Measurements from ENCODE around the gene SLC9A9. TPM values are rescaled to one million over a fixed set of nuclear protein-coding genes. Genes with fewer than 3 reads are reported as not detected.

SLC9A9 gene
- total RNA-seq, 1 donor from 2014 or later: 4.9 TPM

GRCh38 chr3:143755978-143756377 is 92.3 kb downstream of the SLC9A9 start:
- peaks cover 2% of the 10 kb centered on the region for H3K4me1 ChIP-seq
- no peaks in the 10 kb centered on the region for H3K36me3 ChIP-seq
- DNase-seq: no peak
- H3K27ac ChIP-seq (replicated peaks): no peak overlapping the region
- no peak overlapping the region for H3K4me3 ChIP-seq
- intact Hi-C loops (cut with micrococcal nuclease): no loop called here
- TF ChIP-seq CTCF (IDR thresholded peaks at IDR 0.05; ENCODE audit: borderline replicate concordance): no peak
- no peaks in the 10 kb centered on the region for H3K27me3 ChIP-seq (ENCODE audit: low read depth)
- H3K9me3 ChIP-seq (replicated peaks): peaks cover 3% of the 10 kb centered on the region

- intact Hi-C loops (cut with micrococcal nuclease): no loop called here
- Histone ChIP-seq H3K4me1 (peaks cover 2% of the 10 kb centered on the region), H3K27me3 (ENCODE audit: low read depth) (no peaks in the 10 kb centered on the region), H3K36me3 (no peaks in the 10 kb centered on the region), H3K4me3 (no peak overlapping the region), H3K9me3 (replicated peaks) (no peaks in the 10 kb centered on the region), H3K27ac (replicated peaks) (no peak overlapping the region)
- DNase-seq: no peak
- no peak for TF ChIP-seq CTCF (IDR thresholded peaks at IDR 0.05; ENCODE audit: borderline replicate concordance)
These were observed 94.2 kb downstream of the SLC9A9 start for GRCh38 chr3:143754090-143754489.

- TF ChIP-seq CTCF (IDR thresholded peaks at IDR 0.05; ENCODE audit: borderline replicate concordance): no peak
- H3K27me3 ChIP-seq (ENCODE audit: low read depth): no peaks in the 10 kb centered on the region
- no peak overlapping the region for H3K27ac ChIP-seq (replicated peaks)
- intact Hi-C loops (cut with micrococcal nuclease): no loop called here
- H3K4me3 ChIP-seq: no peak overlapping the region
- H3K4me1 ChIP-seq: peaks cover 2% of the 10 kb centered on the region
- H3K36me3 ChIP-seq: no peaks in the 10 kb centered on the region
- DNase-seq: no peak
- no peaks in the 10 kb centered on the region for H3K9me3 ChIP-seq (replicated peaks)
These were observed 94.8 kb downstream of the SLC9A9 start for GRCh38 chr3:143753456-143753855.

DNA sequence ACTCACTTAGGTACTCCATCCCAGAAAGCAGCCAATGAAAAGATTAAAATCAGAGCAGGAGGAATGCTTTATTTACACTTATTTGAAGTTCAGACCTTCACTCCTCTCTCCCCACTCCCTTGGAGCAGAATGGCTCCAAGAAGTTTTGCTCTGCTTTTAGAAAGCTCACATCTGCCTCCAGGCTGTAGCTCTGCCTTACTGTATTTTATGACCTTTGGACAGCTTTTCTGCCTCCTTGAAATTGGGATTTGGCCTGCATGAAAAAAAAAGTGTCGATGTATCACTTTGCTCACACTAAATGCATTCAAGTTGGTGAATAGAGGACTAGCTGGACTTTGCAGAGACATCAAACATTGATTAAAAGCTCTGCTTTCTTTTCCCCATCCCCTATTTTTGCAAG is 95.3 kb downstream of the SLC9A9 start:
- Histone ChIP-seq H3K9me3 (replicated peaks) (no peaks in the 10 kb centered on the region), H3K27me3 (ENCODE audit: low read depth) (no peaks in the 10 kb centered on the region), H3K27ac (replicated peaks) (no peak overlapping the region), H3K36me3 (no peaks in the 10 kb centered on the region), H3K4me3 (no peak overlapping the region), H3K4me1 (peaks cover 2% of the 10 kb centered on the region)
- no peak for DNase-seq
- intact Hi-C loops (cut with micrococcal nuclease): no loop called here
- TF ChIP-seq CTCF (IDR thresholded peaks at IDR 0.05; ENCODE audit: borderline replicate concordance): no peak

DNA sequence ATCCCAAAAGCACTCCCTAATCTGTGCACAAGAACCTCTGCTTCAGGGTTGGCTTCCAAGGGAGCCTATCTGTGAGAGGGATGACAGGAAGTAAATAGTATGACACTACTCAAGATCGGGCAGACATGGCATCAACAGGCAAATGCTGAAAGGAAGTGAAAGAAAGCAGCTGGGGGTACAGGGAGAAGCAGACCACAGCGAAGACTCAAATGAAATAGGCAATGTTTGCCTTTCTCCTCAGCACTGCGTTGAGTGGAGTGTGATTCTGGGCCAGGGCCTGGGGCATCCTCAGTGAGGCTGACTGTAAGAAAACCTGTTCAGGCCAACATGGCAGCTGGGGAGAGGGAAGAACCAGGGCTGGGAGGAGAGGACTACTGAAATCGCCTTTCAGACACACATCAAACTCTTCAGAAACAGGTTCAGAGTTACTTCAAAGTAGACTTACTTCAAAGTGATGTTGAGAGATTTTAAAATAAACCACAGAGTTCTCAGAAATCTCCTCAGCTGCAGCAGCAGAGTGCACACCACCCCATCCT is 96.6 kb downstream of the SLC9A9 start:
- no peak for TF ChIP-seq CTCF (IDR thresholded peaks at IDR 0.05; ENCODE audit: borderline replicate concordance)
- Histone ChIP-seq H3K4me3 (no peak overlapping the region), H3K36me3 (no peaks in the 10 kb centered on the region), H3K9me3 (replicated peaks) (no peaks in the 10 kb centered on the region), H3K27me3 (ENCODE audit: low read depth) (no peaks in the 10 kb centered on the region), H3K4me1 (peaks cover 2% of the 10 kb centered on the region), H3K27ac (replicated peaks) (no peak overlapping the region)
- intact Hi-C loops (cut with micrococcal nuclease): no loop called here
- DNase-seq: no peak

All from left ventricle myocardium inferior (tissue), 1 donor.